ENCODE data around the gene PSMG3. TPM values are rescaled to one million over a fixed set of nuclear protein-coding genes. Genes with fewer than 3 reads are reported as not detected.

Gene PSMG3
- total and polyA plus RNA-seq, 2 of the 8 experiments (the other 6 are each of a cell fraction or from before 2014, with no cell fraction given): 30.2 to 62.0 TPM

- peak overlapping the region; percentile 42 to 73 for H3K4me2 ChIP-seq (ENCODE audit: insufficient read depth in 1 of 2, low read depth in 2 of 2, low read length in 2 of 2)
- no peak overlapping the region for H2BK20ac ChIP-seq (ENCODE audit: low read length)
- H3K79me2 ChIP-seq (ENCODE audit: control insufficient read depth in 1 of 2, insufficient read depth in 2 of 2, low read length in 2 of 2): no peaks in the 10 kb centered on the region
- H2AK5ac ChIP-seq (ENCODE audit: low read depth, low read length): 0 out of 2 replicates have a peak overlapping the region, but pooled peaks have one; percentile 86
- ChIA-PET POLR2A (ENCODE audit: partially characterized antibody) (interaction anchor here (0.9 kb wide), 1 partner anchor 36 kb away, joined by 3 read pairs; no protein-coding TSS in a partner anchor), CTCF (ENCODE audit: partially characterized antibody) (no interaction called here)
- H3K4me1 ChIP-seq (replicated peaks in 1 of 4; ENCODE audit: control insufficient read depth in 3 of 4, insufficient read depth in 4 of 4, low read length in 3 of 4): peaks cover 0 to 17% (median 10%) of the 10 kb centered on the region in 4 experiments; a peak in 5 of 7 replicates
- H3K27ac ChIP-seq (ENCODE audit: low read depth, low read length): no peak overlapping the region
- H3K23me2 ChIP-seq (ENCODE audit: low read depth, low read length): no peaks in the 10 kb centered on the region; the same call in 1 of the 2 replicates
- H3K79me1 ChIP-seq (ENCODE audit: low read depth, low read length): no peaks in the 10 kb centered on the region; the same call in 1 of the 2 replicates
- no peaks in the 10 kb centered on the region for H3K9me3 ChIP-seq (ENCODE audit: insufficient read depth in 2 of 2, low read depth in 1 of 2, low read length in 1 of 2)
- H3K27me3 ChIP-seq (replicated peaks in 1 of 4; ENCODE audit: control insufficient read depth in 3 of 4, extremely low read depth in 1 of 4, insufficient read depth in 3 of 4, low read length in 3 of 4): no peaks in the 10 kb centered on the region; a peak in 2 of 7 replicates
- no peak overlapping the region for H2BK120ac ChIP-seq (replicated peaks; ENCODE audit: low read depth, low read length)
- no peak overlapping the region for H4K5ac ChIP-seq (ENCODE audit: insufficient read length, low read depth, low read length)
- H2BK15ac ChIP-seq (ENCODE audit: low read length): 0 out of 2 replicates have a peak overlapping the region, but pooled peaks have one; percentile 61
- TF ChIP-seq KDM4A (IDR thresholded peaks at IDR 0.05; ENCODE audit: low read depth, low read length, severe bottlenecking): no peak
- no peak overlapping the region for H3K9ac ChIP-seq (replicated peaks in 1 of 4; ENCODE audit: extremely low read depth in 1 of 4, low read depth in 3 of 4, low read length in 3 of 4)
- no peak overlapping the region for H3K56ac ChIP-seq (replicated peaks; ENCODE audit: insufficient read length, low read depth, low read length)
- 0 out of 2 replicates have a peak overlapping the region, but pooled peaks have one; percentile 77 for H2BK5ac ChIP-seq (ENCODE audit: low read depth, low read length)
- no peak overlapping the region for H3K14ac ChIP-seq (ENCODE audit: insufficient read length)
- peak overlapping the region; percentile 75; the same call in 1 of the 2 replicates for H2BK12ac ChIP-seq (ENCODE audit: low read depth, low read length)
- H3K36me3 ChIP-seq (ENCODE audit: control insufficient read depth in 2 of 4, insufficient read depth in 4 of 4, low read length in 3 of 4): peaks cover 0 to 15% (median 3%) of the 10 kb centered on the region in 4 experiments; a peak in 2 of 8 replicates
- no peak overlapping the region for H3K18ac ChIP-seq (ENCODE audit: extremely low read depth, low read length)
- peak overlapping the region; percentile 73; the same call in 1 of the 2 replicates for H4K8ac ChIP-seq (ENCODE audit: extremely low read depth, insufficient read depth, low read length)
- H4K91ac ChIP-seq (replicated peaks; ENCODE audit: insufficient read length, low read length): peak overlapping the region; percentile 34
- H3K4ac ChIP-seq (replicated peaks; ENCODE audit: insufficient read length, low read depth, low read length): no peak overlapping the region
- H2AFZ ChIP-seq (ENCODE audit: low read length): no peak overlapping the region
- 86% methylated on average over 13 of the region's 13 CpGs; no CpG with 5 or more reads in 1 of the 2 experiments for WGBS, 2 experiments (ENCODE audit: extremely low coverage in 1 of 2, insufficient coverage in 1 of 2, insufficient read length in 1 of 2, insufficient replicate concordance in 2 of 2, low coverage in 1 of 2, low lambda C conversion rate in 2 of 2, missing lambda C conversion rate in 1 of 2)
- FAIRE-seq: no peak
- no peaks in the 10 kb centered on the region for H4K20me1 ChIP-seq (replicated peaks in 1 of 2; ENCODE audit: control insufficient read depth in 1 of 2, insufficient read depth in 2 of 2, low read length in 2 of 2)
- peak overlapping the region in 3 of 4 experiments; percentile 61 to 76 (median 75); a peak in 5 of 8 replicates for H3K4me3 ChIP-seq (ENCODE audit: extremely low read depth in 1 of 4, insufficient read depth in 2 of 4, low read depth in 3 of 4, low read length in 4 of 4)
- DNase-seq (ENCODE audit: low read depth in 1 of 2, low spot score in 2 of 2): no peak
- H3K23ac ChIP-seq (ENCODE audit: insufficient read length): no peak overlapping the region
Measured at GRCh38 chr7:1569016-1569415, 816 bp downstream of the PSMG3 start.
